Endodermal cell (in vitro differentiated cells): ENCODE data around the gene PRDX1. TPM values are rescaled to one million over a fixed set of nuclear protein-coding genes. Genes with fewer than 3 reads are reported as not detected.
"Not testable (repeated sequence)": the region's sequence is repeated elsewhere in the genome, so short reads cannot be mapped to it uniquely, and the experiment has no call there.

Experiments used
- DNase-seq: peaks from one replicate; pipeline ENCODE4 v3.0.0-alpha.2; 2017
- H3K27ac ChIP-seq: 2 replicates; pipeline ENCODE4 v1.5.1; 2013; ENCODE audit warnings: mild to moderate bottlenecking, low read depth, low read length, moderate library complexity
- H3K27me3 ChIP-seq: 2 replicates; pipeline ENCODE4 v1.6.1; 2013; ENCODE audit warnings: mild to moderate bottlenecking, low read length, moderate library complexity; ENCODE audit not compliant: insufficient read depth, control insufficient read depth, poor library complexity, severe bottlenecking
- H3K36me3 ChIP-seq: 2 replicates; pipeline ENCODE4 v1.7.0; 2013; ENCODE audit warnings: mild to moderate bottlenecking, low read length, moderate library complexity; ENCODE audit not compliant: control insufficient read depth, insufficient read depth
- H3K4me1 ChIP-seq: one replicate; pipeline ENCODE4 v1.7.0; 2013; ENCODE audit warnings: low read length; ENCODE audit not compliant: control insufficient read depth, insufficient read depth
- H3K4me3 ChIP-seq: 2 replicates; pipeline ENCODE4 v1.5.1; 2013; ENCODE audit warnings: mild to moderate bottlenecking, low read length, moderate library complexity
- H3K9ac ChIP-seq: 2 replicates; pipeline ENCODE4 v1.6.1; 2013; ENCODE audit warnings: mild to moderate bottlenecking, low read length, moderate library complexity; ENCODE audit not compliant: poor library complexity, severe bottlenecking; ENCODE audit errors: extremely low read depth
- H3K9me3 ChIP-seq: 2 replicates; pipeline ENCODE4 v1.6.1; 2013; ENCODE audit warnings: mild to moderate bottlenecking, low read length, moderate library complexity; ENCODE audit not compliant: control insufficient read depth
- H3K27ac Mint-ChIP-seq: 2 replicates; pipeline ENCODE4 v1.8.0; 2020; ENCODE audit warnings: mixed read lengths
- H3K27me3 Mint-ChIP-seq: 2 replicates; pipeline ENCODE4 v1.8.0; 2021; ENCODE audit warnings: mild to moderate bottlenecking, mixed read lengths; ENCODE audit not compliant: insufficient read depth
- H3K36me3 Mint-ChIP-seq: 2 replicates; pipeline ENCODE4 v1.8.0; 2020; ENCODE audit warnings: low read depth, mixed read lengths
- H3K4me1 Mint-ChIP-seq: 2 replicates; pipeline ENCODE4 v1.8.0; 2020; ENCODE audit warnings: mixed read lengths
- H3K4me3 Mint-ChIP-seq: 2 replicates; pipeline ENCODE4 v1.8.0; 2020; ENCODE audit warnings: mild to moderate bottlenecking, moderate library complexity, mixed read lengths
- H3K9me3 Mint-ChIP-seq: 2 replicates; pipeline ENCODE4 v1.8.0; 2020; ENCODE audit warnings: mild to moderate bottlenecking, mixed read lengths
- CTCF ChIP-seq: fragments of 200-600 bp; sonication (generic); conservative IDR thresholded peaks from 2 replicates; pipeline ENCODE4 v1.5.0; 2021; ENCODE audit warnings: antibody characterized with exemption, mild to moderate bottlenecking
- WGBS, 2 experiments: methylation state at CpG; one replicate each; pipeline versions ENCODE4 v1.1.5 to v1.1.7; 2013; ENCODE audit warnings: missing lambda C conversion rate in 2 of 2, mixed read lengths in 1 of 2; ENCODE audit not compliant: insufficient coverage in 1 of 2, insufficient read length in 1 of 2; 5-methylcytosine and 5-hydroxymethylcytosine counted together
- total RNA-seq, 2 donors: library from RNA; stranded (reverse); fragmentation: NEBNext Ultra II Directional in 1 of 2; extraction: Animal tissue kit (Norgen Biotek cat#: 25700) in 1 of 2; gene quantifications; 2 replicates in 1 of 2; 3 replicates in 1 of 2; pipeline ENCODE4 v1.2.1, GENCODE V29; 2021

The PRDX1 gene
- total RNA-seq, 2 donors from 2014 or later: 872 to 949 TPM

- peak overlapping the region; percentile 50 for H3K27ac Mint-ChIP-seq
- TF ChIP-seq CTCF: no peak
- H3K4me1 Mint-ChIP-seq: peaks cover 22% of the 10 kb centered on the region
- Histone ChIP-seq H3K9me3 (no peaks in the 10 kb centered on the region), H3K27me3 (no peaks in the 10 kb centered on the region), H3K36me3 (no peaks in the 10 kb centered on the region), H3K9ac (no peak overlapping the region), H3K4me1 (no peaks in the 10 kb centered on the region), H3K27ac (no peak overlapping the region), H3K4me3 (no peak overlapping the region)
- DNase-seq: no peak
- no peaks in the 10 kb centered on the region for H3K9me3 Mint-ChIP-seq
- no peak overlapping the region for H3K4me3 Mint-ChIP-seq
- H3K27me3 Mint-ChIP-seq: no peaks in the 10 kb centered on the region
- 100% methylated on average over 1 of the region's 1 CpG; no CpG with 5 or more reads in 1 of the 2 experiments for WGBS, 2 experiments
- no peaks in the 10 kb centered on the region for H3K36me3 Mint-ChIP-seq
These were observed 4.5 kb upstream of the PRDX1 start for GRCh38 chr1:45526135-45526644.

GRCh38 chr1:45523975-45524374 lies 2.3 kb upstream of the PRDX1 start:
- H3K4me3 Mint-ChIP-seq, H3K4me3 ChIP-seq, H3K9me3 ChIP-seq, H3K36me3 ChIP-seq, H3K27ac Mint-ChIP-seq, H3K27me3 Mint-ChIP-seq, H3K27ac ChIP-seq, H3K27me3 ChIP-seq, H3K4me1 ChIP-seq, H3K36me3 Mint-ChIP-seq, H3K9me3 Mint-ChIP-seq, H3K9ac ChIP-seq, DNase-seq: not testable (repeated sequence)
- WGBS, 2 experiments: 92 to 93% methylated on average over 8 to 10 of the region's 10 CpGs
- peaks cover 26% of the 10 kb centered on the region for H3K4me1 Mint-ChIP-seq

- H3K27me3 Mint-ChIP-seq, H3K9me3 Mint-ChIP-seq, H3K36me3 ChIP-seq, DNase-seq, H3K4me3 Mint-ChIP-seq, H3K9ac ChIP-seq, H3K36me3 Mint-ChIP-seq, H3K9me3 ChIP-seq, H3K27me3 ChIP-seq, H3K4me3 ChIP-seq, H3K4me1 ChIP-seq, H3K27ac ChIP-seq: not testable (repeated sequence)
- 95% methylated on average over 2 of the region's 2 CpGs; no CpG with 5 or more reads in 1 of the 2 experiments for WGBS, 2 experiments
- peaks cover 27% of the 10 kb centered on the region for H3K4me1 Mint-ChIP-seq
- peak overlapping the region; percentile 98 for H3K27ac Mint-ChIP-seq
These were observed 1.8 kb upstream of the PRDX1 start for GRCh38 chr1:45523516-45523915.

GRCh38 chr1:45522324-45523104 lies 830 bp upstream of the PRDX1 start:
- Histone ChIP-seq H3K27me3 (no peaks in the 10 kb centered on the region), H3K4me1 (no peaks in the 10 kb centered on the region), H3K9me3 (no peaks in the 10 kb centered on the region), H3K4me3 (peak overlapping the region; percentile 92), H3K36me3 (peaks cover 15% of the 10 kb centered on the region), H3K27ac (peak overlapping the region; percentile 82), H3K9ac (peak overlapping the region; percentile 97)
- peak; percentile 5 for TF ChIP-seq CTCF
- peaks cover 11% of the 10 kb centered on the region for H3K36me3 Mint-ChIP-seq
- H3K27ac Mint-ChIP-seq: peak overlapping the region; percentile 98
- H3K4me3 Mint-ChIP-seq: peak overlapping the region; percentile 96
- 83 to 91% methylated on average over 17 to 21 of the region's 21 CpGs for WGBS, 2 experiments
- DNase-seq: peak; percentile 69
- peaks cover 23% of the 10 kb centered on the region for H3K4me1 Mint-ChIP-seq
- no peaks in the 10 kb centered on the region for H3K27me3 Mint-ChIP-seq
- H3K9me3 Mint-ChIP-seq: no peaks in the 10 kb centered on the region

GRCh38 chr1:45519774-45520173 lies 1.9 kb downstream of the PRDX1 start:
- not testable (repeated sequence) for DNase-seq, H3K4me1 ChIP-seq, H3K27me3 ChIP-seq, H3K9me3 ChIP-seq, H3K27ac ChIP-seq, H3K27ac Mint-ChIP-seq, H3K27me3 Mint-ChIP-seq, H3K9me3 Mint-ChIP-seq
- Mint-ChIP-seq H3K4me3 (peak overlapping the region; percentile 96), H3K4me1 (peaks cover 38% of the 10 kb centered on the region), H3K36me3 (peaks cover 35% of the 10 kb centered on the region)
- WGBS, 2 experiments: 66 to 79% methylated on average over 7 to 16 of the region's 16 CpGs
- Histone ChIP-seq H3K4me3 (peak overlapping the region; percentile 92), H3K9ac (peak overlapping the region; percentile 97), H3K36me3 (peaks cover 40% of the 10 kb centered on the region)
